Ovary (tissue), 3 donors: Measurements from ENCODE around the gene LKAAEAR1.
"Not testable (repeated sequence)": the region's sequence is repeated elsewhere in the genome, so short reads cannot be mapped to it uniquely, and the experiment has no call there.

Source experiments
- POLR2A ChIP-seq: fragments of 450-650 bp; IDR thresholded peaks from one replicate; pipeline ENCODE4 v1.6.1; 2017; ENCODE audit warnings: antibody characterized with exemption, mild to moderate bottlenecking, moderate library complexity
- TF ChIP-seq, protein P1 (sequence below), 3 donors: fragments of 450-650 bp in 2 of 3; fragments of 200-600 bp in 1 of 3; IDR thresholded peaks; one replicate each; pipeline versions ENCODE4 v1.5.1 to v1.8.0; 2016 to 2022; ENCODE audit warnings: antibody characterized with exemption in 3 of 3, mild to moderate bottlenecking in 1 of 3
- donor health status: DM: no; HTN: no; CAD: no.

DNA sequence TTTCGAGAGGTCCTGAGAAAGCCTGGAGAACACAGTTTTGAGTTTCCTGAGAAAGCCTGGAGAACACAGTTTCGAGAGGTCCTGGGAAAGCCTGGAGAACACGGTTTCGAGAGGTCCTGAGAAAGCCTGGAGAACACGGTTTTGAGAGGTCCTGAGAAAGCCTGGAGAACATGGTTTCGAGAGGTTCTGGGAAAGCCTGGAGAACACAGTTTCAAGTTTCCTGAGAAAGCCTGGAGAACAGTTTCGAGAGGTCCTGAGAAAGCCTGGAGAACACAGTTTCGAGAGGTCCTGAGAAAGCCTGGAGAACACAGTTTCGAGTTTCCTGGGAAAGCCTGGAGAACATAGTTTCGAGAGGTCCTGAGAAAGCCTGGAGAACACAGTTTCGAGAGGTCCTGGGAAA, 39.3 kb upstream of the LKAAEAR1 start:
- TF ChIP-seq POLR2A = not testable (repeated sequence)
- TF ChIP-seq, protein P1, sequence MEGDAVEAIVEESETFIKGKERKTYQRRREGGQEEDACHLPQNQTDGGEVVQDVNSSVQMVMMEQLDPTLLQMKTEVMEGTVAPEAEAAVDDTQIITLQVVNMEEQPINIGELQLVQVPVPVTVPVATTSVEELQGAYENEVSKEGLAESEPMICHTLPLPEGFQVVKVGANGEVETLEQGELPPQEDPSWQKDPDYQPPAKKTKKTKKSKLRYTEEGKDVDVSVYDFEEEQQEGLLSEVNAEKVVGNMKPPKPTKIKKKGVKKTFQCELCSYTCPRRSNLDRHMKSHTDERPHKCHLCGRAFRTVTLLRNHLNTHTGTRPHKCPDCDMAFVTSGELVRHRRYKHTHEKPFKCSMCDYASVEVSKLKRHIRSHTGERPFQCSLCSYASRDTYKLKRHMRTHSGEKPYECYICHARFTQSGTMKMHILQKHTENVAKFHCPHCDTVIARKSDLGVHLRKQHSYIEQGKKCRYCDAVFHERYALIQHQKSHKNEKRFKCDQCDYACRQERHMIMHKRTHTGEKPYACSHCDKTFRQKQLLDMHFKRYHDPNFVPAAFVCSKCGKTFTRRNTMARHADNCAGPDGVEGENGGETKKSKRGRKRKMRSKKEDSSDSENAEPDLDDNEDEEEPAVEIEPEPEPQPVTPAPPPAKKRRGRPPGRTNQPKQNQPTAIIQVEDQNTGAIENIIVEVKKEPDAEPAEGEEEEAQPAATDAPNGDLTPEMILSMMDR (IDR thresholded peaks at IDR 0.05) = not testable (repeated sequence)
